ENCODE measurements around the gene RAB11A. TPM values are rescaled to one million over a fixed set of nuclear protein-coding genes. Genes with fewer than 3 reads are reported as not detected.

The RAB11A gene
- total RNA-seq, 1 experiment from 2014 or later: 245 TPM

GRCh38 chr15:65904301-65904700 lies 35.0 kb downstream of the RAB11A start:
- TF ChIP-seq NFE2L1 (CRISPR knock-in tag; IDR thresholded peaks at IDR 0.05) (no peak), ZNF317 (CRISPR knock-in tag; IDR thresholded peaks at IDR 0.05; ENCODE audit: borderline replicate concordance, low read depth) (no peak)
- TF ChIP-seq, protein P1, sequence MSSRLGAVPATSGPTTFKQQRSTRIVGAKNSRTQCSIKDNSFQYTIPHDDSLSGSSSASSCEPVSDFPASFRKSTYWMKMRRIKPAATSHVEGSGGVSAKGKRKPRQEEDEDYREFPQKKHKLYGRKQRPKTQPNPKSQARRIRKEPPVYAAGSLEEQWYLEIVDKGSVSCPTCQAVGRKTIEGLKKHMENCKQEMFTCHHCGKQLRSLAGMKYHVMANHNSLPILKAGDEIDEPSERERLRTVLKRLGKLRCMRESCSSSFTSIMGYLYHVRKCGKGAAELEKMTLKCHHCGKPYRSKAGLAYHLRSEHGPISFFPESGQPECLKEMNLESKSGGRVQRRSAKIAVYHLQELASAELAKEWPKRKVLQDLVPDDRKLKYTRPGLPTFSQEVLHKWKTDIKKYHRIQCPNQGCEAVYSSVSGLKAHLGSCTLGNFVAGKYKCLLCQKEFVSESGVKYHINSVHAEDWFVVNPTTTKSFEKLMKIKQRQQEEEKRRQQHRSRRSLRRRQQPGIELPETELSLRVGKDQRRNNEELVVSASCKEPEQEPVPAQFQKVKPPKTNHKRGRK (CRISPR knock-in tag; IDR thresholded peaks at IDR 0.05; ENCODE audit: borderline replicate concordance): no peak
- ATAC-seq (no peak), DNase-seq (ENCODE audit: low spot score) (no peak)
- peaks cover 24% of the 10 kb centered on the region for H3K4me1 Mint-ChIP-seq
- H3K9me3 Mint-ChIP-seq: no peaks in the 10 kb centered on the region
- H3K4me3 Mint-ChIP-seq: no peak overlapping the region
- no peak overlapping the region for H3K27ac Mint-ChIP-seq
- peaks cover 27% of the 10 kb centered on the region for H3K36me3 Mint-ChIP-seq
- POLR2A ChIA-PET: no interaction called here
- CTCF ChIA-PET: interaction anchor here (1.6 kb wide), 1 partner anchor 12 kb away, joined by 3 read pairs; no protein-coding TSS in a partner anchor
- no peaks in the 10 kb centered on the region for H3K27me3 Mint-ChIP-seq (ENCODE audit: low read depth)

- Mint-ChIP-seq H3K4me1 (peaks cover 24% of the 10 kb centered on the region), H3K27me3 (ENCODE audit: low read depth) (no peaks in the 10 kb centered on the region), H3K36me3 (peaks cover 14% of the 10 kb centered on the region), H3K27ac (peak overlapping the region; percentile 16; the same call in 1 of the 2 replicates), H3K4me3 (no peak overlapping the region), H3K9me3 (no peaks in the 10 kb centered on the region)
- TF ChIP-seq ERG (CRISPR knock-in tag; IDR thresholded peaks at IDR 0.05) (no peak), ZNF138 (CRISPR knock-in tag; conservative IDR thresholded peaks at IDR 0.05) (no peak), ZNF423 (CRISPR knock-in tag; IDR thresholded peaks at IDR 0.05) (no peak), ZNF671 (CRISPR knock-in tag; IDR thresholded peaks at IDR 0.05) (no peak), EMX1 (CRISPR knock-in tag; IDR thresholded peaks at IDR 0.05) (no peak), ATF1 (CRISPR knock-in tag; IDR thresholded peaks at IDR 0.05) (no peak), CDX4 (CRISPR knock-in tag; IDR thresholded peaks at IDR 0.05; ENCODE audit: borderline replicate concordance) (no peak), TCF7 (CRISPR knock-in tag; IDR thresholded peaks at IDR 0.05; ENCODE audit: low read depth) (no peak), ZNF396 (CRISPR knock-in tag; IDR thresholded peaks at IDR 0.05; ENCODE audit: borderline replicate concordance) (no peak), ZSCAN18 (CRISPR knock-in tag; IDR thresholded peaks at IDR 0.05) (no peak), GABPB1 (CRISPR knock-in tag; IDR thresholded peaks at IDR 0.05) (no peak), NFE2L1 (CRISPR knock-in tag; IDR thresholded peaks at IDR 0.05) (no peak), ZNF263 (CRISPR knock-in tag; IDR thresholded peaks at IDR 0.05; ENCODE audit: low read depth) (no peak), ZNF416 (CRISPR knock-in tag; IDR thresholded peaks at IDR 0.05) (no peak)
- TF ChIP-seq, protein P2, sequence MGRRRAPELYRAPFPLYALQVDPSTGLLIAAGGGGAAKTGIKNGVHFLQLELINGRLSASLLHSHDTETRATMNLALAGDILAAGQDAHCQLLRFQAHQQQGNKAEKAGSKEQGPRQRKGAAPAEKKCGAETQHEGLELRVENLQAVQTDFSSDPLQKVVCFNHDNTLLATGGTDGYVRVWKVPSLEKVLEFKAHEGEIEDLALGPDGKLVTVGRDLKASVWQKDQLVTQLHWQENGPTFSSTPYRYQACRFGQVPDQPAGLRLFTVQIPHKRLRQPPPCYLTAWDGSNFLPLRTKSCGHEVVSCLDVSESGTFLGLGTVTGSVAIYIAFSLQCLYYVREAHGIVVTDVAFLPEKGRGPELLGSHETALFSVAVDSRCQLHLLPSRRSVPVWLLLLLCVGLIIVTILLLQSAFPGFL (CRISPR knock-in tag; IDR thresholded peaks at IDR 0.05; ENCODE audit: borderline replicate concordance): no peak
- TF ChIP-seq, protein P3, sequence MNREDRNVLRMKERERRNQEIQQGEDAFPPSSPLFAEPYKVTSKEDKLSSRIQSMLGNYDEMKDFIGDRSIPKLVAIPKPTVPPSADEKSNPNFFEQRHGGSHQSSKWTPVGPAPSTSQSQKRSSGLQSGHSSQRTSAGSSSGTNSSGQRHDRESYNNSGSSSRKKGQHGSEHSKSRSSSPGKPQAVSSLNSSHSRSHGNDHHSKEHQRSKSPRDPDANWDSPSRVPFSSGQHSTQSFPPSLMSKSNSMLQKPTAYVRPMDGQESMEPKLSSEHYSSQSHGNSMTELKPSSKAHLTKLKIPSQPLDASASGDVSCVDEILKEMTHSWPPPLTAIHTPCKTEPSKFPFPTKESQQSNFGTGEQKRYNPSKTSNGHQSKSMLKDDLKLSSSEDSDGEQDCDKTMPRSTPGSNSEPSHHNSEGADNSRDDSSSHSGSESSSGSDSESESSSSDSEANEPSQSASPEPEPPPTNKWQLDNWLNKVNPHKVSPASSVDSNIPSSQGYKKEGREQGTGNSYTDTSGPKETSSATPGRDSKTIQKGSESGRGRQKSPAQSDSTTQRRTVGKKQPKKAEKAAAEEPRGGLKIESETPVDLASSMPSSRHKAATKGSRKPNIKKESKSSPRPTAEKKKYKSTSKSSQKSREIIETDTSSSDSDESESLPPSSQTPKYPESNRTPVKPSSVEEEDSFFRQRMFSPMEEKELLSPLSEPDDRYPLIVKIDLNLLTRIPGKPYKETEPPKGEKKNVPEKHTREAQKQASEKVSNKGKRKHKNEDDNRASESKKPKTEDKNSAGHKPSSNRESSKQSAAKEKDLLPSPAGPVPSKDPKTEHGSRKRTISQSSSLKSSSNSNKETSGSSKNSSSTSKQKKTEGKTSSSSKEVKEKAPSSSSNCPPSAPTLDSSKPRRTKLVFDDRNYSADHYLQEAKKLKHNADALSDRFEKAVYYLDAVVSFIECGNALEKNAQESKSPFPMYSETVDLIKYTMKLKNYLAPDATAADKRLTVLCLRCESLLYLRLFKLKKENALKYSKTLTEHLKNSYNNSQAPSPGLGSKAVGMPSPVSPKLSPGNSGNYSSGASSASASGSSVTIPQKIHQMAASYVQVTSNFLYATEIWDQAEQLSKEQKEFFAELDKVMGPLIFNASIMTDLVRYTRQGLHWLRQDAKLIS (CRISPR knock-in tag; IDR thresholded peaks at IDR 0.05; ENCODE audit: borderline replicate concordance): no peak
- TF ChIP-seq, protein P4, sequence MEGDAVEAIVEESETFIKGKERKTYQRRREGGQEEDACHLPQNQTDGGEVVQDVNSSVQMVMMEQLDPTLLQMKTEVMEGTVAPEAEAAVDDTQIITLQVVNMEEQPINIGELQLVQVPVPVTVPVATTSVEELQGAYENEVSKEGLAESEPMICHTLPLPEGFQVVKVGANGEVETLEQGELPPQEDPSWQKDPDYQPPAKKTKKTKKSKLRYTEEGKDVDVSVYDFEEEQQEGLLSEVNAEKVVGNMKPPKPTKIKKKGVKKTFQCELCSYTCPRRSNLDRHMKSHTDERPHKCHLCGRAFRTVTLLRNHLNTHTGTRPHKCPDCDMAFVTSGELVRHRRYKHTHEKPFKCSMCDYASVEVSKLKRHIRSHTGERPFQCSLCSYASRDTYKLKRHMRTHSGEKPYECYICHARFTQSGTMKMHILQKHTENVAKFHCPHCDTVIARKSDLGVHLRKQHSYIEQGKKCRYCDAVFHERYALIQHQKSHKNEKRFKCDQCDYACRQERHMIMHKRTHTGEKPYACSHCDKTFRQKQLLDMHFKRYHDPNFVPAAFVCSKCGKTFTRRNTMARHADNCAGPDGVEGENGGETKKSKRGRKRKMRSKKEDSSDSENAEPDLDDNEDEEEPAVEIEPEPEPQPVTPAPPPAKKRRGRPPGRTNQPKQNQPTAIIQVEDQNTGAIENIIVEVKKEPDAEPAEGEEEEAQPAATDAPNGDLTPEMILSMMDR (IDR thresholded peaks at IDR 0.05): no peak
- ATAC-seq (no peak; the same call in 1 of the 2 replicates), DNase-seq (ENCODE audit: low spot score) (no peak)
- ChIA-PET CTCF (no interaction called here), POLR2A (no interaction called here)
These were observed 37.1 kb downstream of the RAB11A start for GRCh38 chr15:65906396-65906795.

Measured in WTC11 (cell line).